Activated CD8-positive, alpha-beta T cell treated with anti-CD3 and anti-CD28 coated beads, Interleukin-2, amount 10 ng/mL, durations not matched to agents 7 days and 5 days (primary cell): ENCODE results near the gene C12orf42. TPM values are rescaled to one million over a fixed set of nuclear protein-coding genes. Genes with fewer than 3 reads are reported as not detected.

Experiments used
- ATAC-seq: fragments of 150-1000 bp; cut with Tn5 transposase; one replicate; pipeline ENCODE4 v1.10.0; 2021; ENCODE audit warnings: moderate library complexity
- CTCF ChIA-PET: fragments of 350-600 bp; sonication (Branson Sonifier 250); formaldehyde crosslinking; loops from one replicate; lab custom pipeline; 2021; ENCODE audit warnings: antibody characterized with exemption; lab: Charles Lee
- POLR2A ChIA-PET: fragments of 350-600 bp; sonication (Branson Sonifier 250); formaldehyde crosslinking; loops from one replicate; lab custom pipeline; 2021; ENCODE audit warnings: antibody characterized with exemption; lab: Charles Lee
- DNase-seq: peaks from one replicate; pipeline ENCODE4 v3.0.0-alpha.2; 2020
- H3K27ac Mint-ChIP-seq: one replicate; pipeline ENCODE4 v1.8.0; 2021; ENCODE audit warnings: mild to moderate bottlenecking, mixed read lengths
- H3K27me3 Mint-ChIP-seq: one replicate; pipeline ENCODE4 v1.8.0; 2021; ENCODE audit warnings: low read depth, mixed read lengths
- H3K36me3 Mint-ChIP-seq: one replicate; pipeline ENCODE4 v1.8.0; 2021; ENCODE audit warnings: low read depth, mixed read lengths
- H3K4me1 Mint-ChIP-seq: one replicate; pipeline ENCODE4 v1.8.0; 2021; ENCODE audit warnings: low read depth, mixed read lengths
- H3K4me3 Mint-ChIP-seq: one replicate; pipeline ENCODE4 v1.8.0; 2021; ENCODE audit warnings: mild to moderate bottlenecking, mixed read lengths
- H3K9me3 Mint-ChIP-seq: one replicate; pipeline ENCODE4 v1.8.0; 2022; ENCODE audit warnings: mixed read lengths; ENCODE audit not compliant: insufficient read depth
- total RNA-seq, 2 experiments: library from RNA; stranded (reverse); gene quantifications; one replicate each; pipeline ENCODE4 v1.2.3, GENCODE V29; 2021

The C12orf42 gene
- total RNA-seq, 2 experiments from 2014 or later, result 0.84 to 0.91 TPM

- no peak overlapping the region for H3K4me3 Mint-ChIP-seq
- ChIA-PET CTCF (no interaction called here), POLR2A (no interaction called here)
- no peak overlapping the region for H3K27ac Mint-ChIP-seq
- H3K36me3 Mint-ChIP-seq, result no peaks in the 10 kb centered on the region
- no peak for ATAC-seq
- no peak for DNase-seq
- no peaks in the 10 kb centered on the region for H3K4me1 Mint-ChIP-seq
- no peaks in the 10 kb centered on the region for H3K9me3 Mint-ChIP-seq
- H3K27me3 Mint-ChIP-seq, result no peaks in the 10 kb centered on the region
Measured at GRCh38 chr12:103421402-103421801, 74.4 kb downstream of the C12orf42 start.

GRCh38 chr12:103415681-103416080 lies 80.1 kb downstream of the C12orf42 start:
- no peaks in the 10 kb centered on the region for H3K27me3 Mint-ChIP-seq
- H3K4me1 Mint-ChIP-seq, result no peaks in the 10 kb centered on the region
- ATAC-seq (no peak), DNase-seq (no peak)
- no peak overlapping the region for H3K4me3 Mint-ChIP-seq
- H3K9me3 Mint-ChIP-seq, result no peaks in the 10 kb centered on the region
- no peaks in the 10 kb centered on the region for H3K36me3 Mint-ChIP-seq
- ChIA-PET CTCF (no interaction called here), POLR2A (no interaction called here)
- H3K27ac Mint-ChIP-seq, result no peak overlapping the region

- H3K27me3 Mint-ChIP-seq, result no peaks in the 10 kb centered on the region
- ChIA-PET POLR2A (no interaction called here), CTCF (no interaction called here)
- no peak overlapping the region for H3K27ac Mint-ChIP-seq
- H3K9me3 Mint-ChIP-seq, result no peaks in the 10 kb centered on the region
- no peak for DNase-seq
- H3K36me3 Mint-ChIP-seq, result no peaks in the 10 kb centered on the region
- H3K4me1 Mint-ChIP-seq, result no peaks in the 10 kb centered on the region
- H3K4me3 Mint-ChIP-seq, result no peak overlapping the region
- no peak for ATAC-seq
Measured at GRCh38 chr12:103401421-103401820, 94.3 kb downstream of the C12orf42 start.

GRCh38 chr12:103399986-103400385 lies 95.8 kb downstream of the C12orf42 start:
- H3K36me3 Mint-ChIP-seq, result no peaks in the 10 kb centered on the region
- H3K27ac Mint-ChIP-seq, result no peak overlapping the region
- H3K27me3 Mint-ChIP-seq, result no peaks in the 10 kb centered on the region

GRCh38 chr12:103397536-103397935 lies 98.2 kb downstream of the C12orf42 start:
- no peaks in the 10 kb centered on the region for H3K36me3 Mint-ChIP-seq
- no peak overlapping the region for H3K27ac Mint-ChIP-seq
- H3K9me3 Mint-ChIP-seq, result peaks cover 3% of the 10 kb centered on the region
- no peak for ATAC-seq
- DNase-seq, result no peak
- H3K27me3 Mint-ChIP-seq, result no peaks in the 10 kb centered on the region
- H3K4me1 Mint-ChIP-seq, result no peaks in the 10 kb centered on the region
- no peak overlapping the region for H3K4me3 Mint-ChIP-seq
- ChIA-PET CTCF (no interaction called here), POLR2A (no interaction called here)

More at GRCh38 chr12:103399986-103400385, 95.8 kb downstream of the C12orf42 start:
- ChIA-PET CTCF (no interaction called here), POLR2A (no interaction called here)
- DNase-seq (no peak), ATAC-seq (no peak)
- H3K4me3 Mint-ChIP-seq, result no peak overlapping the region
- H3K4me1 Mint-ChIP-seq, result no peaks in the 10 kb centered on the region
- H3K9me3 Mint-ChIP-seq, result no peaks in the 10 kb centered on the region

GRCh38 chr12:103392722-103393121 lies 103.0 kb downstream of the C12orf42 start:
- ATAC-seq, result no peak
- Mint-ChIP-seq H3K27ac (no peak overlapping the region), H3K27me3 (no peaks in the 10 kb centered on the region), H3K4me3 (no peak overlapping the region), H3K9me3 (peaks cover 3% of the 10 kb centered on the region), H3K36me3 (no peaks in the 10 kb centered on the region), H3K4me1 (no peaks in the 10 kb centered on the region)
- no peak for DNase-seq
- POLR2A ChIA-PET, result interaction anchor here (0.7 kb wide), 1 partner anchor 10 kb away, joined by 4 read pairs; no protein-coding TSS in a partner anchor
- CTCF ChIA-PET, result no interaction called here

GRCh38 chr12:103391103-103391502 lies 104.7 kb downstream of the C12orf42 start:
- Mint-ChIP-seq H3K27me3 (no peaks in the 10 kb centered on the region), H3K36me3 (no peaks in the 10 kb centered on the region), H3K4me3 (no peak overlapping the region), H3K4me1 (no peaks in the 10 kb centered on the region), H3K9me3 (peaks cover 3% of the 10 kb centered on the region), H3K27ac (no peak overlapping the region)
- POLR2A ChIA-PET, result no interaction called here
- ATAC-seq, result no peak
- no peak for DNase-seq
- CTCF ChIA-PET, result no interaction called here

GRCh38 chr12:103387385-103387784 lies 108.4 kb downstream of the C12orf42 start:
- no peak for DNase-seq
- no peaks in the 10 kb centered on the region for H3K36me3 Mint-ChIP-seq
- no peak overlapping the region for H3K27ac Mint-ChIP-seq
- no peak for ATAC-seq
- POLR2A ChIA-PET, result no interaction called here
- CTCF ChIA-PET, result no interaction called here
- no peaks in the 10 kb centered on the region for H3K4me1 Mint-ChIP-seq
- no peak overlapping the region for H3K4me3 Mint-ChIP-seq
- H3K27me3 Mint-ChIP-seq, result no peaks in the 10 kb centered on the region
- no peaks in the 10 kb centered on the region for H3K9me3 Mint-ChIP-seq

GRCh38 chr12:103386451-103386850 lies 109.3 kb downstream of the C12orf42 start:
- Mint-ChIP-seq H3K4me1 (no peaks in the 10 kb centered on the region), H3K27me3 (no peaks in the 10 kb centered on the region), H3K27ac (no peak overlapping the region), H3K36me3 (no peaks in the 10 kb centered on the region), H3K9me3 (no peaks in the 10 kb centered on the region), H3K4me3 (no peak overlapping the region)
- ChIA-PET POLR2A (no interaction called here), CTCF (no interaction called here)
- DNase-seq (no peak), ATAC-seq (no peak)

GRCh38 chr12:103382736-103383346 lies 112.9 kb downstream of the C12orf42 start:
- ChIA-PET CTCF (no interaction called here), POLR2A (no interaction called here)
- no peak overlapping the region for H3K27ac Mint-ChIP-seq
- H3K4me3 Mint-ChIP-seq, result no peak overlapping the region
- DNase-seq (no peak), ATAC-seq (no peak)
- H3K9me3 Mint-ChIP-seq, result no peaks in the 10 kb centered on the region
- no peaks in the 10 kb centered on the region for H3K4me1 Mint-ChIP-seq
- no peaks in the 10 kb centered on the region for H3K27me3 Mint-ChIP-seq
- H3K36me3 Mint-ChIP-seq, result no peaks in the 10 kb centered on the region

- Mint-ChIP-seq H3K4me3 (no peak overlapping the region), H3K36me3 (no peaks in the 10 kb centered on the region), H3K9me3 (no peaks in the 10 kb centered on the region), H3K27ac (no peak overlapping the region), H3K27me3 (no peaks in the 10 kb centered on the region), H3K4me1 (no peaks in the 10 kb centered on the region)
- POLR2A ChIA-PET, result no interaction called here
- DNase-seq (no peak), ATAC-seq (no peak)
- CTCF ChIA-PET, result no interaction called here
Measured at GRCh38 chr12:103382119-103382518, 113.6 kb downstream of the C12orf42 start.

- no peak for ATAC-seq
- no peaks in the 10 kb centered on the region for H3K27me3 Mint-ChIP-seq
- no peaks in the 10 kb centered on the region for H3K36me3 Mint-ChIP-seq
- H3K4me1 Mint-ChIP-seq, result no peaks in the 10 kb centered on the region
- no peak for DNase-seq
- CTCF ChIA-PET, result no interaction called here
- POLR2A ChIA-PET, result no interaction called here
- H3K4me3 Mint-ChIP-seq, result no peak overlapping the region
- H3K27ac Mint-ChIP-seq, result no peak overlapping the region
- H3K9me3 Mint-ChIP-seq, result no peaks in the 10 kb centered on the region
Measured at GRCh38 chr12:103379670-103380069, 116.1 kb downstream of the C12orf42 start.

- ChIA-PET CTCF (no interaction called here), POLR2A (no interaction called here)
- Mint-ChIP-seq H3K4me3 (no peak overlapping the region), H3K27me3 (no peaks in the 10 kb centered on the region), H3K36me3 (no peaks in the 10 kb centered on the region), H3K27ac (no peak overlapping the region), H3K4me1 (peaks cover 13% of the 10 kb centered on the region), H3K9me3 (peaks cover 6% of the 10 kb centered on the region)
- ATAC-seq (no peak), DNase-seq (no peak)
Measured at GRCh38 chr12:103373088-103373523, 122.7 kb downstream of the C12orf42 start.
